ENCODE measurements around the gene AACS.

DNA sequence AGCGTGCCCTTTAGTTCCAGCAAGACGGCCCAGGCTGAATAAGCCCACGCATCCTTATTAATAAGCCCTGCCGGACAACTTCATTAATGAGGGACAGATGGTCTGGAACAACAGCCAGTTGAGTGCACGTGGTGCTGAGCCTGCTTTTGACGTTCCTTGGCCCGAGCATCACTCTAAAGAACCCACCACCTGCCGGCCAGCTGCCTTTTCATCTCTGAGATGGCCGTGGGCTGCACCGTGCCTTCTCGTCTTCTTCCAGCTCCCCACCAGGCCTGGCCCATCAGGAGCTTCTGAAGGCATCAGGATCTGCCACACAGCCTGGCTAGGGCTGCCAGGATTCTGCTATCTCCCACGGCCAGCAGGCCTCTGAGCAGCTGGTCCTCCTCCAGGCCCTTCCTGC, 80.0 kb downstream of the AACS start:
- TF ChIP-seq, protein P1, sequence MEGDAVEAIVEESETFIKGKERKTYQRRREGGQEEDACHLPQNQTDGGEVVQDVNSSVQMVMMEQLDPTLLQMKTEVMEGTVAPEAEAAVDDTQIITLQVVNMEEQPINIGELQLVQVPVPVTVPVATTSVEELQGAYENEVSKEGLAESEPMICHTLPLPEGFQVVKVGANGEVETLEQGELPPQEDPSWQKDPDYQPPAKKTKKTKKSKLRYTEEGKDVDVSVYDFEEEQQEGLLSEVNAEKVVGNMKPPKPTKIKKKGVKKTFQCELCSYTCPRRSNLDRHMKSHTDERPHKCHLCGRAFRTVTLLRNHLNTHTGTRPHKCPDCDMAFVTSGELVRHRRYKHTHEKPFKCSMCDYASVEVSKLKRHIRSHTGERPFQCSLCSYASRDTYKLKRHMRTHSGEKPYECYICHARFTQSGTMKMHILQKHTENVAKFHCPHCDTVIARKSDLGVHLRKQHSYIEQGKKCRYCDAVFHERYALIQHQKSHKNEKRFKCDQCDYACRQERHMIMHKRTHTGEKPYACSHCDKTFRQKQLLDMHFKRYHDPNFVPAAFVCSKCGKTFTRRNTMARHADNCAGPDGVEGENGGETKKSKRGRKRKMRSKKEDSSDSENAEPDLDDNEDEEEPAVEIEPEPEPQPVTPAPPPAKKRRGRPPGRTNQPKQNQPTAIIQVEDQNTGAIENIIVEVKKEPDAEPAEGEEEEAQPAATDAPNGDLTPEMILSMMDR (IDR thresholded peaks at IDR 0.05) = no peak
- TF ChIP-seq EP300 (IDR thresholded peaks at IDR 0.05) = no peak
- no peak for TF ChIP-seq POLR2A (IDR thresholded peaks at IDR 0.05)

All from tibial nerve (tissue), 4 donors.